Spleen (tissue), 11 donors: Measurements from ENCODE around the gene PER1. TPM values are rescaled to one million over a fixed set of nuclear protein-coding genes. Genes with fewer than 3 reads are reported as not detected.
A peak's percentile ranks its signal among the peaks of the same experiment; 100 is the strongest.

Experiments
- DNase-seq: peaks from one replicate; pipeline ENCODE4 v3.0.0-alpha.2; 2020
- H3K27ac ChIP-seq, 8 donors: fragments of 200-600 bp; sonication (generic) in 7 of 8; 1 replicate in 4 of 8; 2 replicates in 4 of 8; pipeline versions ENCODE4 v1.5.0 to v1.8.0; 2016 to 2021; ENCODE audit warnings: inconsistent platforms in 4 of 8, mild to moderate bottlenecking in 4 of 8, moderate library complexity in 1 of 8
- H3K27me3 ChIP-seq, 7 donors: fragments of 200-600 bp; sonication (generic) in 6 of 7; replicated peaks in 1 of 7; 1 replicate in 4 of 7; 2 replicates in 3 of 7; pipeline versions ENCODE4 v1.5.0 to v1.8.0; 2016 to 2021; ENCODE audit warnings: inconsistent platforms in 3 of 7, mild to moderate bottlenecking in 1 of 7
- H3K36me3 ChIP-seq, 6 donors: fragments of 200-600 bp; sonication (generic) in 5 of 6; 1 replicate in 4 of 6; 2 replicates in 2 of 6; pipeline versions ENCODE4 v1.5.0 to v1.8.0; 2016 to 2021; ENCODE audit warnings: inconsistent platforms in 2 of 6
- H3K4me1 ChIP-seq, 6 donors: fragments of 200-600 bp; sonication (generic) in 5 of 6; 1 replicate in 3 of 6; 2 replicates in 3 of 6; pipeline versions ENCODE4 v1.5.0 to v1.8.0; 2016 to 2021; ENCODE audit warnings: inconsistent platforms in 3 of 6
- H3K4me3 ChIP-seq, 8 donors: fragments of 200-600 bp; sonication (generic) in 7 of 8; 1 replicate in 4 of 8; 2 replicates in 4 of 8; pipeline versions ENCODE4 v1.5.0 to v1.8.0; 2016 to 2021; ENCODE audit warnings: inconsistent platforms in 4 of 8, mild to moderate bottlenecking in 4 of 8, moderate library complexity in 2 of 8
- H3K9me3 ChIP-seq, 8 donors: fragments of 200-600 bp; sonication (generic) in 7 of 8; 1 replicate in 4 of 8; 2 replicates in 4 of 8; pipeline versions ENCODE4 v1.5.0 to v1.8.0; 2016 to 2021; ENCODE audit warnings: inconsistent platforms in 4 of 8
- POLR2A ChIP-seq, 3 donors: fragments of 450-650 bp; IDR thresholded peaks; one replicate each; pipeline ENCODE4 v1.5.1; 2017; ENCODE audit warnings: antibody characterized with exemption in 3 of 3, mild to moderate bottlenecking in 1 of 3
- POLR2AphosphoS5 ChIP-seq, 3 donors: sonication (generic); formaldehyde crosslinking; IDR thresholded peaks; one replicate each; pipeline ENCODE4 v1.5.1; 2017; ENCODE audit warnings: antibody characterized with exemption in 3 of 3
- WGBS, 5 donors: extraction: QIAGEN DNeasy Blood & Tissue Kit in 3 of 5; methylation state at CpG; one replicate each; pipeline versions ENCODE4 v1.1.5 to v1.1.7; 2013 to 2018; 5-methylcytosine and 5-hydroxymethylcytosine counted together
- intact Hi-C: fragments of 100-400 bp; cut with DNase I; formaldehyde crosslinking; loops from one replicate; pipeline ENCODE4 v1.15.0; 2023; ENCODE audit warnings: low total_unique reads
- polyA plus RNA-seq, 3 donors: library from polyadenylated mRNA; stranded (reverse); fragments of 200-250 nt; gene quantifications; one replicate each; pipeline ENCODE4 v1.2.1, GENCODE V29; 2013
- total RNA-seq, 7 donors: library from RNA; depleted of rRNA in 3 of 7; stranded (reverse); fragments of >200 nt in 3 of 7; fragmentation: NEBNext Ultra II Directional in 4 of 7; extraction: Animal tissue kit (Norgen Biotek cat#: 25700) in 4 of 7; gene quantifications; one replicate each; pipeline versions ENCODE4 v1.1.0 to v1.2.1, GENCODE V29; 2016 to 2021
- TF ChIP-seq, protein P1 (sequence below), 11 experiments: fragments of 200-600 bp in 7 of 11; fragments of 450-650 bp in 4 of 11; sonication (generic) in 4 of 11; IDR thresholded peaks in 8 of 11; conservative IDR thresholded peaks in 3 of 11; 1 replicate in 7 of 11; 2 replicates in 4 of 11; pipeline versions ENCODE4 v1.4.0 to v1.8.0; 2016 to 2021; ENCODE audit warnings: antibody characterized with exemption in 11 of 11, inconsistent platforms in 4 of 11, mild to moderate bottlenecking in 1 of 11
- donor health status: healthy with polysubstance abuse.
- donor health status: DM: no; HTN: no; CAD: no; lungs with moderate emphysema.
- donor health status: DM: no; HTN: no; CAD: no.
- donor health status: Bipolar disorder and iron deficiency.
- donor health status: healthy.
- donor health status: DM: no; HTN: no; CAD: no.
- donor health status: DM: yes; HTN: yes; CAD: no.

The PER1 gene
- total and polyA plus RNA-seq, 10 donors, result 12.6 to 213 (median 73.5) TPM

DNA sequence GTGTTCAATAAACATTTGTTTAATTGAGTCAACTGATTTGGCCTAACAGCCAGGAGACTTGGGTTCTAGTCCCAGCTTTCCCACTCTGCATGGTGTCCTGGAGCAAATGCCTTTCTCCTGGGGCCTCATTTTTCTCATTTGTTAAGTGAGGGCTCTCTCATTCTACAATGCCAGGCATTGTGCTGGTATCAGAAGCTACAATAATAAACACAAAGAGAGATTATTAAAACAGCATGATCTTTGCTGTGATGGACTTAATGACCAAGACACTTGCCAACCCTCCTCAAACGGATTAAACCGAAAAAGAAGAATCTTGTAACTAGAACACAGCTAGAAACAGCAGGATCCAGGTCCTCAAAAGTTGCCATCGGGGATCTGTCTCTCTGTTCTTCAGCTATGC, 15.3 kb upstream of the PER1 start:
- 91 to 95% (median 91%) methylated on average over 3 of the region's 3 CpGs for WGBS, 5 donors
- peaks cover 19 to 37% (median 26%) of the 10 kb centered on the region in 6 donors for H3K4me1 ChIP-seq
- TF ChIP-seq, protein P1, sequence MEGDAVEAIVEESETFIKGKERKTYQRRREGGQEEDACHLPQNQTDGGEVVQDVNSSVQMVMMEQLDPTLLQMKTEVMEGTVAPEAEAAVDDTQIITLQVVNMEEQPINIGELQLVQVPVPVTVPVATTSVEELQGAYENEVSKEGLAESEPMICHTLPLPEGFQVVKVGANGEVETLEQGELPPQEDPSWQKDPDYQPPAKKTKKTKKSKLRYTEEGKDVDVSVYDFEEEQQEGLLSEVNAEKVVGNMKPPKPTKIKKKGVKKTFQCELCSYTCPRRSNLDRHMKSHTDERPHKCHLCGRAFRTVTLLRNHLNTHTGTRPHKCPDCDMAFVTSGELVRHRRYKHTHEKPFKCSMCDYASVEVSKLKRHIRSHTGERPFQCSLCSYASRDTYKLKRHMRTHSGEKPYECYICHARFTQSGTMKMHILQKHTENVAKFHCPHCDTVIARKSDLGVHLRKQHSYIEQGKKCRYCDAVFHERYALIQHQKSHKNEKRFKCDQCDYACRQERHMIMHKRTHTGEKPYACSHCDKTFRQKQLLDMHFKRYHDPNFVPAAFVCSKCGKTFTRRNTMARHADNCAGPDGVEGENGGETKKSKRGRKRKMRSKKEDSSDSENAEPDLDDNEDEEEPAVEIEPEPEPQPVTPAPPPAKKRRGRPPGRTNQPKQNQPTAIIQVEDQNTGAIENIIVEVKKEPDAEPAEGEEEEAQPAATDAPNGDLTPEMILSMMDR (IDR thresholded peaks at IDR 0.05 in 8 of 11, conservative IDR thresholded peaks at IDR 0.05 in 3 of 11), result no peak
- TF ChIP-seq POLR2AphosphoS5 (IDR thresholded peaks at IDR 0.05) (no peak), POLR2A (IDR thresholded peaks at IDR 0.05) (no peak)
- no peaks in the 10 kb centered on the region for H3K36me3 ChIP-seq
- no peak overlapping the region for H3K27ac ChIP-seq
- H3K27me3 ChIP-seq, result no peaks in the 10 kb centered on the region
- no peak for DNase-seq
- intact Hi-C loops, result no loop called here
- no peak overlapping the region for H3K4me3 ChIP-seq
- H3K9me3 ChIP-seq, result no peaks in the 10 kb centered on the region

DNA sequence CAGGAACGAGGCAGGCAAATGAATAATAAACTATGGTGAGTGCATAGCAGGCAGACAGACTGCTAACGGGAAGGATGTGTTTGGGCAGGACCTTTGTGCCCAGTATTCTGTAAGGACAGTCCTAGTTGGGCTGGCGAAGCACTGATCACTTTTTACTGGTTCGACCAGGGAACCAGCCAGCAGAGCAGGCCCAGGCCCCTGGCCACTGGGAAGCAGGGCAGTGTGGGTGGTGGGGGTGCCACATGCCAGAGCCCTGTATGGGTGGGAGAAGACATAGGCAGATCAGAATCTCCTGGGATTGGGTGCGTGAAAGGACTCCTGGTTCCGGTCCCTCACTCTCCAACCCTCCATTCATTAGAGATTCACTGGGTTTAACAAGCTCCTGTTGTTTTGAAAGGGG, 14.5 kb upstream of the PER1 start:
- H3K9me3 ChIP-seq, result no peaks in the 10 kb centered on the region
- no peaks in the 10 kb centered on the region for H3K27me3 ChIP-seq
- no peak overlapping the region for H3K27ac ChIP-seq
- peaks cover 0 to under 1% (median under 1%) of the 10 kb centered on the region in 6 donors for H3K36me3 ChIP-seq
- H3K4me1 ChIP-seq, result peaks cover 17 to 38% (median 28%) of the 10 kb centered on the region in 6 donors
- no peak for DNase-seq
- no peak overlapping the region for H3K4me3 ChIP-seq
- WGBS, 5 donors, result 94 to 99% (median 96%) methylated on average over 6 of the region's 6 CpGs
- TF ChIP-seq POLR2AphosphoS5 (IDR thresholded peaks at IDR 0.05) (no peak), POLR2A (IDR thresholded peaks at IDR 0.05) (no peak)
- TF ChIP-seq, protein P1 (IDR thresholded peaks at IDR 0.05 in 8 of 11, conservative IDR thresholded peaks at IDR 0.05 in 3 of 11), result no peak
- intact Hi-C loops, result no loop called here

DNA sequence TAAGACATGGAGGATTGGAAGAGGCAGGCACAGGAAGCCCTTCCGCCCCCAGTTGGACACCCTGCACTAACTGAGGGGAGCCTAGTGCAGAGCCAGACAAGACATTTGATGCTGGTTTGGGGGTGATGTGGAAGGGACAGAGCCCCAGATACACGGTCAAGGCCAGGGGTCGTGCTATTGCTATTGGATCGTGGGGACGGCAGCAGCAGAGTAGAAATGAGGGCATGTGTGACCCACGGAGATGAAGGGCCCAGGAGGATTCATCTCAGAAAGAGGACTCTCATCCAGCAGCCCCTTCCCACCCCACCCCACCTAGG, 12.6 kb upstream of the PER1 start:
- no peaks in the 10 kb centered on the region for H3K27me3 ChIP-seq
- no peaks in the 10 kb centered on the region for H3K9me3 ChIP-seq
- peaks cover 28 to 54% (median 46%) of the 10 kb centered on the region in 6 donors for H3K4me1 ChIP-seq
- peak overlapping the region in 3 of 8 donors; percentile 10 to 96 (median 86) for H3K4me3 ChIP-seq
- H3K27ac ChIP-seq, result peak overlapping the region; percentile 98 to 100 (median 100)
- WGBS, 5 donors, result 53 to 78% (median 60%) methylated on average over 6 of the region's 6 CpGs
- intact Hi-C loops, result no loop called here
- no peak for DNase-seq
- peaks cover 0 to 20% (median 17%) of the 10 kb centered on the region in 6 donors for H3K36me3 ChIP-seq
- no peak for TF ChIP-seq POLR2AphosphoS5 (IDR thresholded peaks at IDR 0.05)
- no peak for TF ChIP-seq POLR2A (IDR thresholded peaks at IDR 0.05)
- TF ChIP-seq, protein P1 (IDR thresholded peaks at IDR 0.05 in 8 of 11, conservative IDR thresholded peaks at IDR 0.05 in 3 of 11), result no peak

DNA sequence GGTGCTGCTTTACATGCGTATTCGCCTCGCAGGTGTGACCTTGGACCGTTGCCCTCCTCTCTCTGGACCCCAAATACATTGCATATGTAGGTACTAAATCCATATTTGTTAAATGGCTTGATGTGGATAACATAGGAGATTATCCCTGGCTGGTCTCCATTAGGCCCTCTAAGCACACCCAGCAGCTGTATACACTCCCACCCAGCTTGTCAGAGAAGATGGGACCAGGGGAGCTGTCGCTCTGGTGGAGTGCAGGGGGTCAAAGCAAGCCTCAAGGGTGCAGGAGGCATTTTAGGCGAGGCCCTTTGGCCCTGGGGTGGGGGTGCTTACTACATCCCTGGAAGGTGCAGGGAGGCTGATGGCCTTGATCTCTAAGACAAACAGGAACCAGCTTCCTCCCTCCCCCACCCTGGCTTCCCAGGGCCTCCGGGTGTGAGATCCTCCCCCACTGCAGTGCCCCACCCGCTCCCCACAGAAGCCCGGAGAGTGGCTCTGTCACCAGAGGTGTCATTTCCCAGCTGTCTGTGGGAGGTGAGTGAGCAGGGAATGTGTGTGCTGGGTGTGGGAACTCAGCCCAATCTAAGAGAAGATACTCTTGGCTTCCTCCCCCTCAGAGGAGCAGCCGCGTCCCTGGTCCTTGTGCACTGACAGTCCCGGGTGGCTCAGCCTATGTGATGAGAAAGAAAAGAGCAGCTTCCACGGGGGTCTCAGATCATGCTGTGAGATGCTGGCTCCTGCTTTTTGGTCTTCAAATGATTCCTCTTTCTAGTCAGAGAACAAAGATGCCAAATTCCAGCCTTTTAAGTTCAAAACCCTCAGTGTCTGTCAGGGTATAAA, 12.0 kb upstream of the PER1 start:
- DNase-seq, result peak; percentile 94
- no peaks in the 10 kb centered on the region for H3K27me3 ChIP-seq
- peak overlapping the region; percentile 98 to 100 (median 100) for H3K27ac ChIP-seq
- no peaks in the 10 kb centered on the region for H3K9me3 ChIP-seq
- H3K4me3 ChIP-seq, result peak overlapping the region in 4 of 8 donors; percentile 10 to 96 (median 48)
- intact Hi-C loops, result no loop called here
- 21 to 31% (median 23%) methylated on average over 10 to 13 of the region's 13 CpGs for WGBS, 5 donors
- peaks cover 28 to 60% (median 51%) of the 10 kb centered on the region in 6 donors for H3K4me1 ChIP-seq
- H3K36me3 ChIP-seq, result peaks cover 0 to 26% (median 23%) of the 10 kb centered on the region in 6 donors
- TF ChIP-seq POLR2AphosphoS5 (IDR thresholded peaks at IDR 0.05) (peak; percentile 74 to 86 (median 83)), POLR2A (IDR thresholded peaks at IDR 0.05) (peak in 1 of 3 donors; percentile 2)
- TF ChIP-seq, protein P1 (IDR thresholded peaks at IDR 0.05 in 8 of 11, conservative IDR thresholded peaks at IDR 0.05 in 3 of 11), result no peak
